Measurements from ENCODE around the gene EHBP1L1. TPM values are rescaled to one million over a fixed set of nuclear protein-coding genes. Genes with fewer than 3 reads are reported as not detected.

The EHBP1L1 gene
- polyA plus RNA-seq, 1 donor (not counting 4 experiments of a cell fraction or from before 2014, with no cell fraction given): 10.4 TPM

DNA sequence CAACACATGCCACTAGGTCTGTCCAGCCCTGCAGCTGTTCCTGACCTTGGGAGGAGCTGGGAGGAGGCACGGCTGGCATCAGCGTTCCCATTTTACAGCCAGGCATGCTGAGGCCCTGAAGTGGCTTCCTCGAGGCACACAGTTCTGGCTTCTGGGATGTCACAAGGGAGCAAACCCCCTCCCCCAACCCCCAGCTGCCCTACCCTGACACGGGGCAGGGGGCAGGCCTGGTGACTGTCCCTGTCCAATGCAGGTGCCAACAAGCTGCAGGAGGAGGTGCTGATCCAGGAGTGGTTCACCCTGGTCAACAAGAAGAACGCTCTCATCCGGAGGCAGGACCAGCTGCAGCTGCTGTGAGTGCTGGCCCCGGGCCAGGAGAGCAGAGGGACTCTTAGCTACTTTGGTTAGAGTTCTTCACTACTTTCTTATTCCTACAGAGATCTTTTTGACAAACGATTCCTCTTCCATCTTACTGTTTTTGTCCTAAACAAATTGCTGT, 14.4 kb downstream of the EHBP1L1 start:
- Histone ChIP-seq H2AFZ (ENCODE audit: control insufficient read depth, low read length) (no peak overlapping the region), H3K79me2 (ENCODE audit: control insufficient read depth, insufficient read depth, low read length) (no peaks in the 10 kb centered on the region), H4K20me1 (ENCODE audit: control insufficient read depth, extremely low read depth, insufficient read depth, low read length) (peaks cover 4% of the 10 kb centered on the region), H3K9ac (ENCODE audit: control insufficient read depth, extremely low read depth, insufficient read depth, low read length) (no peak overlapping the region), H3K4me1 (ENCODE audit: control insufficient read depth, extremely low read depth, insufficient read depth, low read length) (peaks cover 35% of the 10 kb centered on the region), H3K9me3 (ENCODE audit: control insufficient read depth, low read depth, low read length) (no peaks in the 10 kb centered on the region), H3K4me3 (ENCODE audit: control insufficient read depth in 2 of 3, extremely low read depth in 1 of 3, insufficient read depth in 2 of 3, low read depth in 1 of 3, low read length in 3 of 3) (no peak overlapping the region), H3K36me3 (ENCODE audit: control insufficient read depth in 2 of 2, extremely low read depth in 1 of 2, insufficient read depth in 2 of 2, low read length in 2 of 2) (peaks cover 9 to 12% of the 10 kb centered on the region in 2 experiments), H3K4me2 (ENCODE audit: control insufficient read depth, extremely low read depth, insufficient read depth, low read depth, low read length) (no peak overlapping the region), H3K27ac (ENCODE audit: control insufficient read depth, insufficient read depth, low read length) (no peak overlapping the region), H3K9me1 (ENCODE audit: control insufficient read depth, extremely low read depth, insufficient read depth, low read length) (no peaks in the 10 kb centered on the region), H3K27me3 (ENCODE audit: control insufficient read depth, extremely low read depth, insufficient read depth, low read length) (no peaks in the 10 kb centered on the region)
- no peak for TF ChIP-seq EZH2 (IDR thresholded peaks at IDR 0.05; ENCODE audit: low read length)
- TF ChIP-seq, protein P1, sequence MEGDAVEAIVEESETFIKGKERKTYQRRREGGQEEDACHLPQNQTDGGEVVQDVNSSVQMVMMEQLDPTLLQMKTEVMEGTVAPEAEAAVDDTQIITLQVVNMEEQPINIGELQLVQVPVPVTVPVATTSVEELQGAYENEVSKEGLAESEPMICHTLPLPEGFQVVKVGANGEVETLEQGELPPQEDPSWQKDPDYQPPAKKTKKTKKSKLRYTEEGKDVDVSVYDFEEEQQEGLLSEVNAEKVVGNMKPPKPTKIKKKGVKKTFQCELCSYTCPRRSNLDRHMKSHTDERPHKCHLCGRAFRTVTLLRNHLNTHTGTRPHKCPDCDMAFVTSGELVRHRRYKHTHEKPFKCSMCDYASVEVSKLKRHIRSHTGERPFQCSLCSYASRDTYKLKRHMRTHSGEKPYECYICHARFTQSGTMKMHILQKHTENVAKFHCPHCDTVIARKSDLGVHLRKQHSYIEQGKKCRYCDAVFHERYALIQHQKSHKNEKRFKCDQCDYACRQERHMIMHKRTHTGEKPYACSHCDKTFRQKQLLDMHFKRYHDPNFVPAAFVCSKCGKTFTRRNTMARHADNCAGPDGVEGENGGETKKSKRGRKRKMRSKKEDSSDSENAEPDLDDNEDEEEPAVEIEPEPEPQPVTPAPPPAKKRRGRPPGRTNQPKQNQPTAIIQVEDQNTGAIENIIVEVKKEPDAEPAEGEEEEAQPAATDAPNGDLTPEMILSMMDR (optimal IDR thresholded peaks at IDR 0.05 in 1 of 3, IDR thresholded peaks at IDR 0.05 in 1 of 3, conservative IDR thresholded peaks at IDR 0.05 in 1 of 3; ENCODE audit: extremely low read depth in 1 of 3, insufficient read depth in 2 of 3, low read length in 3 of 3): no peak
- dilution Hi-C loops (cut with MboI; ENCODE audit: extremely low pct_ligation_motif_present, low sequenced_read_pairs): no loop called here
- FAIRE-seq (no peak), DNase-seq (ENCODE audit: low read depth, low spot score) (no peak)

DNA sequence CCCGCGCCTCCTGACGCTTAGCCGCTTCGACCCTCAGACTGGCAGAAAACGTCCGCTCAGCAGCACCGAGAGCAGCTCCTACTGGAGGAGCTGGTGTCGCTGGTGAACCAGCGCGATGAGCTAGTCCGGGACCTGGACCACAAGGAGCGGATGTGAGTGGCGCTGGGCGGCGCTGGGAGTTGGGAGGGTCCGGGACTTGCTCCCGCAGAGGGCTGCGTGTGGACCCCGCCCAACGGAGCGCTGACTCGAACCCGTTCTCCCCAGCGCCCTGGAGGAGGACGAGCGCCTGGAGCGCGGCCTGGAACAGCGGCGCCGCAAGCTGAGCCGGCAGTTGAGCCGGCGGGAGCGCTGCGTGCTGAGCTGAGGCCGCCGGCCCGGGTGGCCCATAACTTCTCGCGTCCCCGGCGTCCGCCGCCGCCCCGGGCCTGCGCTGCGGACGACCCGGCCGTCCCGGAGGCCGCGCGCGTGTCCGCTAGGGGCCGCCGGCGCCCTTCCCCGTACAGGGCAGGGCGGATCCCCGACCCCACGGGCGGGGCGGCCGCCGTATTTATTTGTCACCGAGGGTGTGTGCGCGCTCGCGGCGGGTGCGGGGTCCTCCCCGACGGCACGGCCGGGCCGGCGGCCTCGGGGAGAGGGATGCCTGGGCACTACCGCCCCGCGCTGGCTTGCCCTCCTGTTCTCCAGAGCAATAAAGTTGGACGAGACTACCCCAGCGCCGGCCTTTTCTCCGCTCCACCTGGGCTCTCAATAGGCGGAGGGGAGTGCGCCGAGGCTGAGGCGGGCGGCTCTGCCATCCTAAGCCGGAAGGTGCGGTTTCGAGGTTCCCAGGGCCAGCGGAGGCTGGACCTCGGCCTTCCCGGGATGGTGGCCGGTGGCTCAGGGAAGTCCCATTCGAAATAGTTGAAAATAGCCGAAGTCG, 16.3 kb downstream of the EHBP1L1 start:
- TF ChIP-seq, protein P1 (optimal IDR thresholded peaks at IDR 0.05 in 1 of 3, IDR thresholded peaks at IDR 0.05 in 1 of 3, conservative IDR thresholded peaks at IDR 0.05 in 1 of 3; ENCODE audit: extremely low read depth in 1 of 3, insufficient read depth in 2 of 3, low read length in 3 of 3): peak in 1 of 3 experiments; percentile 36
- no peak for TF ChIP-seq EZH2 (IDR thresholded peaks at IDR 0.05; ENCODE audit: low read length)
- peak overlapping the region; percentile 62 for H3K4me2 ChIP-seq (ENCODE audit: control insufficient read depth, extremely low read depth, insufficient read depth, low read depth, low read length)
- peak overlapping the region in 2 of 3 experiments; percentile 18 to 34 for H3K4me3 ChIP-seq (ENCODE audit: control insufficient read depth in 2 of 3, extremely low read depth in 1 of 3, insufficient read depth in 2 of 3, low read depth in 1 of 3, low read length in 3 of 3)
- H3K9ac ChIP-seq (ENCODE audit: control insufficient read depth, extremely low read depth, insufficient read depth, low read length): peak overlapping the region; percentile 37
- no peaks in the 10 kb centered on the region for H4K20me1 ChIP-seq (ENCODE audit: control insufficient read depth, extremely low read depth, insufficient read depth, low read length)
- no peak overlapping the region for H2AFZ ChIP-seq (ENCODE audit: control insufficient read depth, low read length)
- no peaks in the 10 kb centered on the region for H3K79me2 ChIP-seq (ENCODE audit: control insufficient read depth, insufficient read depth, low read length)
- H3K9me1 ChIP-seq (ENCODE audit: control insufficient read depth, extremely low read depth, insufficient read depth, low read length): no peaks in the 10 kb centered on the region
- no peaks in the 10 kb centered on the region for H3K9me3 ChIP-seq (ENCODE audit: control insufficient read depth, low read depth, low read length)
- H3K27ac ChIP-seq (ENCODE audit: control insufficient read depth, insufficient read depth, low read length): peak overlapping the region; percentile 40
- no peak for DNase-seq (ENCODE audit: low read depth, low spot score)
- peak; percentile 5 for FAIRE-seq
- H3K36me3 ChIP-seq (ENCODE audit: control insufficient read depth in 2 of 2, extremely low read depth in 1 of 2, insufficient read depth in 2 of 2, low read length in 2 of 2): peaks cover 0 to 12% of the 10 kb centered on the region in 2 experiments
- peaks cover 37% of the 10 kb centered on the region for H3K4me1 ChIP-seq (ENCODE audit: control insufficient read depth, extremely low read depth, insufficient read depth, low read length)
- dilution Hi-C loops (cut with MboI; ENCODE audit: extremely low pct_ligation_motif_present, low sequenced_read_pairs): no loop called here
- no peaks in the 10 kb centered on the region for H3K27me3 ChIP-seq (ENCODE audit: control insufficient read depth, extremely low read depth, insufficient read depth, low read length)
